IMR-90 (cell line): ENCODE data around the gene SPACA6. TPM values are rescaled to one million over a fixed set of nuclear protein-coding genes. Genes with fewer than 3 reads are reported as not detected.

Source experiments
- ATAC-seq: fragments of 200-7000 bp; cut with Tn5 transposase; 2 replicates; pipeline ENCODE4 v1.9.1; 2020; ENCODE audit warnings: low read depth, mild to moderate bottlenecking, moderate library complexity
- BruUV-seq: library from RNA; stranded (reverse); fragments of 400-500 nt; replicated peaks from 2 replicates; lab custom pipeline; 2021; lab: Mats Ljungman, UMichigan
- CTCF ChIA-PET: fragments of 300-600 bp; formaldehyde crosslinking; extraction: SDS; loops from one replicate; lab custom pipeline; 2021; ENCODE audit warnings: antibody characterized with exemption; lab: Yijun Ruan, JAX
- POLR2A ChIA-PET: fragments of 300-600 bp; sonication (Branson Sonifier 250); formaldehyde crosslinking; loops from one replicate; lab custom pipeline; 2022; ENCODE audit warnings: antibody characterized with exemption; ENCODE audit not compliant: unreplicated experiment; lab: Charles Lee
- DNase-seq: peaks from one replicate; pipeline ENCODE4 v3.0.0; 2013
- H2AFZ ChIP-seq: replicated peaks from 2 replicates; pipeline ENCODE3; 2013; ENCODE audit warnings: low read length, mild to moderate bottlenecking; ENCODE audit not compliant: poor library complexity
- H2AK5ac ChIP-seq: 2 replicates; pipeline ENCODE4 v1.6.1; 2013; ENCODE audit warnings: low read depth, low read length, inconsistent platforms
- H2AK9ac ChIP-seq: replicated peaks from 2 replicates; pipeline ENCODE3; 2013; ENCODE audit warnings: mild to moderate bottlenecking, low read depth, low read length, moderate library complexity; ENCODE audit not compliant: poor library complexity
- H2BK120ac ChIP-seq: 2 replicates; pipeline ENCODE4 v1.6.1; 2013; ENCODE audit warnings: low read depth, low read length, inconsistent platforms
- H2BK15ac ChIP-seq: 3 replicates; pipeline ENCODE4 v1.6.1; 2013; ENCODE audit warnings: low read depth, low read length, inconsistent platforms
- H2BK20ac ChIP-seq: 2 replicates; pipeline ENCODE4 v1.6.1; 2013; ENCODE audit warnings: low read depth, mild to moderate bottlenecking, inconsistent platforms, low read length, moderate library complexity
- H2BK5ac ChIP-seq: 2 replicates; pipeline ENCODE4 v1.6.1; 2013; ENCODE audit warnings: mild to moderate bottlenecking, low read depth, low read length, inconsistent platforms; ENCODE audit not compliant: poor library complexity, severe bottlenecking
- H3K14ac ChIP-seq: replicated peaks from 2 replicates; pipeline ENCODE4 v1.6.1; 2013; ENCODE audit warnings: low read depth, low read length, inconsistent platforms
- H3K18ac ChIP-seq: 2 replicates; pipeline ENCODE4 v1.6.1; 2013; ENCODE audit warnings: low read depth, low read length, control low read depth
- H3K23ac ChIP-seq: 2 replicates; pipeline ENCODE4 v1.6.1; 2013; ENCODE audit warnings: low read depth, low read length, inconsistent platforms
- H3K27ac ChIP-seq: 2 replicates; pipeline ENCODE4 v1.5.1; 2013; ENCODE audit warnings: mild to moderate bottlenecking, control low read depth, low read length; ENCODE audit not compliant: insufficient read depth
- H3K27me3 ChIP-seq: 2 replicates; pipeline ENCODE4 v1.6.1; 2013; ENCODE audit warnings: low read length; ENCODE audit not compliant: control insufficient read depth, insufficient read depth
- H3K36me3 ChIP-seq: 2 replicates; pipeline ENCODE4 v1.6.1; 2013; ENCODE audit warnings: low read length, mixed read lengths; ENCODE audit not compliant: control insufficient read depth, insufficient read depth
- H3K4ac ChIP-seq: 2 replicates; pipeline ENCODE4 v1.6.1; 2013; ENCODE audit warnings: low read depth, low read length, inconsistent platforms
- H3K4me1 ChIP-seq: 2 replicates; pipeline ENCODE4 v1.6.1; 2013; ENCODE audit warnings: low read length, mixed read lengths; ENCODE audit not compliant: control insufficient read depth, insufficient read depth
- H3K4me2 ChIP-seq: 2 replicates; pipeline ENCODE4 v1.6.1; 2013; ENCODE audit warnings: low read depth, mild to moderate bottlenecking, control low read depth, low read length, moderate library complexity
- H3K4me3 ChIP-seq: 2 replicates; pipeline ENCODE4 v1.5.1; 2013; ENCODE audit warnings: low read depth, mild to moderate bottlenecking, control low read depth, low read length, moderate library complexity; ENCODE audit not compliant: insufficient read depth
- H3K56ac ChIP-seq: 2 replicates; pipeline ENCODE4 v1.6.1; 2013; ENCODE audit warnings: low read length, inconsistent platforms; ENCODE audit not compliant: insufficient read depth; ENCODE audit errors: extremely low read depth
- H3K79me1 ChIP-seq, 2 experiments: 2 replicates each; pipeline ENCODE4 v1.6.1; 2013; ENCODE audit warnings: low read length in 2 of 2, inconsistent platforms in 1 of 2, low read depth in 1 of 2
- H3K9ac ChIP-seq: 2 replicates; pipeline ENCODE4 v1.6.1; 2013; ENCODE audit warnings: low read depth, low read length, control low read depth
- H3K9me1 ChIP-seq: 2 replicates; pipeline ENCODE4 v1.6.1; 2013; ENCODE audit warnings: low read length, inconsistent platforms; ENCODE audit not compliant: insufficient read depth
- H3K9me3 ChIP-seq: 2 replicates; pipeline ENCODE4 v1.6.1; 2013; ENCODE audit warnings: low read length; ENCODE audit not compliant: control insufficient read depth, insufficient read depth
- H4K20me1 ChIP-seq: 2 replicates; pipeline ENCODE4 v1.6.1; 2013; ENCODE audit warnings: low read length, inconsistent platforms; ENCODE audit not compliant: insufficient read depth
- H4K5ac ChIP-seq: 2 replicates; pipeline ENCODE4 v1.6.1; 2013; ENCODE audit warnings: mild to moderate bottlenecking, low read depth, low read length, control low read depth
- H4K8ac ChIP-seq, 2 experiments: 2 replicates each; pipeline ENCODE4 v1.6.1; 2013; ENCODE audit warnings: low read depth in 2 of 2, low read length in 2 of 2, control low read depth in 1 of 2, inconsistent platforms in 1 of 2
- H4K91ac ChIP-seq: 2 replicates; pipeline ENCODE4 v1.6.1; 2013; ENCODE audit warnings: low read depth, low read length, inconsistent platforms; ENCODE audit not compliant: insufficient read depth
- MAFK ChIP-seq: IDR thresholded peaks from 2 replicates; pipeline ENCODE4 v1.6.1; 2012; ENCODE audit warnings: low read depth, low read length, improper control_type of control experiment
- MAZ ChIP-seq: IDR thresholded peaks from 2 replicates; pipeline ENCODE4 v1.6.1; 2012; ENCODE audit warnings: low read depth, mild to moderate bottlenecking, low read length, improper control_type of control experiment, moderate library complexity, borderline replicate concordance
- SMC3 ChIP-seq: fragments of 150-350 bp; IDR thresholded peaks from 2 replicates; pipeline ENCODE4 v1.6.1; 2016; ENCODE audit warnings: low read depth, mild to moderate bottlenecking, antibody characterized with exemption, low read length, moderate library complexity
- WGBS, 2 experiments: methylation state at CpG; one replicate each; pipeline versions ENCODE4 v1.1.5 to v1.1.7; 2013; ENCODE audit warnings: missing lambda C conversion rate in 2 of 2; ENCODE audit not compliant: insufficient read length in 1 of 2; ENCODE audit errors: extremely low coverage in 2 of 2; 5-methylcytosine and 5-hydroxymethylcytosine counted together
- dilution Hi-C: fragments of 300-500 bp; cut with HindIII; formaldehyde crosslinking; loops from one replicate; pipeline ENCODE4 v1.14.3; 2018; ENCODE audit warnings: low sequenced_read_pairs; ENCODE audit not compliant: unreplicated experiment
- in situ Hi-C: fragments of 300-500 bp; cut with MboI; formaldehyde crosslinking; loops from 3 replicates; pipeline ENCODE4 v1.14.3; 2019; ENCODE audit warnings: low sequenced_read_pairs, inconsistent platforms, mixed read lengths
- intact Hi-C: fragments of 100-400 bp; cut with micrococcal nuclease; formaldehyde crosslinking; loops from 2 replicates; pipeline ENCODE4 v1.10.0; 2022
- polyA plus RNA-seq, 3 experiments: library from polyadenylated mRNA; depleted of rRNA; stranded (reverse); fragments of >200 nt; gene quantifications; 2 replicates each; pipeline ENCODE4 v1.2.3, GENCODE V29; 2012; ENCODE audit warnings: low replicate concordance in 1 of 3
- total RNA-seq: library from RNA; depleted of rRNA; stranded (reverse); fragments of >200 nt; gene quantifications from 2 replicates; pipeline ENCODE4 v1.2.3, GENCODE V29; 2012

SPACA6 gene
- total and polyA plus RNA-seq, 2 of the 4 experiments (the other 2 are of a cell fraction) = 1.3 to 13.6 TPM

GRCh38 chr19:51740356-51740755, 47.2 kb downstream of the SPACA6 start:
- Histone ChIP-seq H3K9me1 (no peaks in the 10 kb centered on the region), H3K9me3 (0 out of 2 replicates have a peak, but pooled peaks cover 1% of the 10 kb centered on the region), H3K4ac (no peak overlapping the region), H3K27ac (no peak overlapping the region), H3K4me1 (no peaks in the 10 kb centered on the region), H3K23ac (no peak overlapping the region), H3K36me3 (no peaks in the 10 kb centered on the region), H2BK5ac (no peak overlapping the region), H4K5ac (no peak overlapping the region), H3K79me1 (no peaks in the 10 kb centered on the region), H4K20me1 (no peaks in the 10 kb centered on the region), H2BK15ac (no peak overlapping the region), H2BK20ac (no peak overlapping the region), H3K4me3 (no peak overlapping the region), H3K14ac (no peak overlapping the region), H2AFZ (no peak overlapping the region), H2AK5ac (no peak overlapping the region), H3K18ac (no peak overlapping the region), H2AK9ac (no peak overlapping the region), H4K91ac (no peak overlapping the region), H3K56ac (no peak overlapping the region), H3K27me3 (no peaks in the 10 kb centered on the region), H3K9ac (no peak overlapping the region), H4K8ac (no peak overlapping the region), H2BK120ac (no peak overlapping the region), H3K4me2 (no peak overlapping the region)
- intact Hi-C loops (no loop called here), in situ Hi-C loops (no loop called here), dilution Hi-C loops (no loop called here)
- BruUV-seq = no TSS peak
- DNase-seq (no peak), ATAC-seq (no peak)
- ChIA-PET POLR2A (no interaction called here), CTCF (no interaction called here)
- 10% methylated on average over 2 of the region's 5 CpGs; no CpG with 5 or more reads in 1 of the 2 experiments for WGBS, 2 experiments
- TF ChIP-seq MAZ = no peak
- TF ChIP-seq SMC3 = no peak
- no peak for TF ChIP-seq MAFK
